ENCODE measurements around the gene NPRL2.

NPRL2 gene

DNA sequence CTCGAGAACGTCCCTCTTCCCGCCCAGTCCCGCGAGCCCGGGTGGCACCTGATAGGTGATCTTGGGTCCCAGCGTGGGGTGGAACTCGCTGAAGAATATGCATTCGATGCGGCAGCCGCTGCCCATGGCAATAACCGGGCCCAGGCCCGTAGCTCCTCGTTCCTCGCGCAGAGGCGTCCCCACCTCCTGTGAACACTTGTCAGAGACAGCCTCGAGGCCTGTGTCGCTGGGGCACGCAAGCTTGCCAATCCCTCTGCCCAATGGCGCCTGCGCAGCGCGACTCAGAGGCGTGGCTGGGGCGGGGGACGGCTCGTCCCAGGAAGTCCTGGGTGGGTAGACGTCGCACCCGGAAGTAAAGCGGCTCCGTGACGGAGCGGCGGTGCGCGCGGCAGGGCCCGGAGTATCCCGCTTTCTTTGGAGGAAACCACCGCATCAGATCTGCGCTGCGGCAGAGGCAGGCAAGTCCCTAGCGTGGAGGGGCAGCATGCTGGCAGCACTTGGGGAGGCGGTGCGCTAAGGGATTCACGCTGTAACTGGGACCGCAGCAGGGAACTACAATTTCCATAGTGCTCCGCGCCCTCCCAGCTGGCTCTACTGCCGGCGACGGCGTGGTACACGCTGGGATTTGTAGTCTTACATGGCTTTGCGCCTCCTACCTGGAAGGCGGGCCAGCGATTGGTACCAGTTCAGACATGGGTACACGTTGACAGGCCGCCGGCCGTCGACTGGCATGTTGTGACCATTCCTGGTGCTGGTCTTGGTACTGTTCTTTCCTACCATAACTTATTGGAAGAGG lies at the start of gene NPRL2, which contains the start of gene CYB561D2:
TSS of gene NPRL2 (minus strand) at position 249 of the 796 bp plus-strand sequence. CDS start at position 126, 123 bp downstream.
TSS of gene CYB561D2 (plus strand) at position 336 of the 796 bp plus-strand sequence. CDS start 572 bp downstream, outside the sequence.
- peak; percentile 100 for DNase-seq

DNA sequence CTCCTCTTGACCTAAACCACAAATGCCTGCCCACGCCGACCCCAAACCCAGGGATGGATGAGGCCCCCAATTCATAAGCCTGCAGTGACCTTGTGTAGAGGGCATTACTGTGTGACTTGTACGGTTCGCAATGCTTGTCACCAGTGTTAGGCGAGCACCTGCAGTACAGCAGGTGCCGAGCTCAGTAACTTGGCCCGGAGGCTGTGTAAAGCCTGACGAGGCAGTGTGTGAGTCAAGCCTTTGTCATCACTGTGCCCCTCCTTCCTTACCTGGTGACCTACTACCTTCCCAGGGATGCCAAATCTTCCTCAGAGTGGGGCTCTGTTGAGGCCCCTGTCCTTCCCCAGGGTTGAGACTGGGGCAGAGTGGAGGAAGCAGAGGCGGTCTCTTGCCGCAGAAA lies 45.9 kb upstream of the NPRL2 start:
- no peak for DNase-seq

DNA sequence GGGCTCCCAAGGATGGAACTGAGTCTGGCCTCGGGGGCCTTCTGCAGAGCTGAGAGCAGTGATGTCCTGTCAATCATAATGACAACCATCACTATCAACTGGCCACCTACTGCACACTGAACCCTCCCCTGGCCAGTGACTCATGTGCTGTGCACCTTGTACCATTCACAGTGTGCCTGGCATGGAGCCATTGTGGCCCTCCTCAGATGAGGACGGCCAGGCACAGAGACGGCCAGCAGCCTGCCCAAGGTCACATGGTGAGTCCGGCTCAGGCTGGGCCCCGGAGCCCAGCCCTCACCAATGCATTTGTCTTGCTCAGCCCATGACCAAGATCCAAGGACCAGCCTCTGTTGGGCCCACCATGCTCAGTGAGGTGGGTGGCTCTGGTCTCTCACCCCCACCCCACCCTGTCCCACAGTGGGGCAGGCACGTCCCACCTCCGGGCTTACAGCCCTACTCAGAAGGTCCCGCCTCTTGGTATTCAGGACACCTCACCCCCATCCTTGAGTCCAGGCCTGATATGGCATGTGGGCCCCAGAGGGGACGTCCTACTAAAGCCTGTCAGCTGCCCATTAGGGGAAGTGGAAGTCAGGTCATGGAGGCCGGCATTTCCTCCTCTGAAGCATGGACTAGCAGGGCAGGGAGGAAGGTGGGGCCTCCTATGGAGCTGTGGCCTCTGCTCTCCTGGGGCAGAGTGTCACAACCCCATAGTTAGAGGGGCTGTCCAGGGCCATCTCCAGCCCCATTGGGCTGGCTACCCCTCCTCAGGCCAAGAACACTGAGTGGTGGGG lies 44.7 kb upstream of the NPRL2 start:
- no peak for DNase-seq

DNA sequence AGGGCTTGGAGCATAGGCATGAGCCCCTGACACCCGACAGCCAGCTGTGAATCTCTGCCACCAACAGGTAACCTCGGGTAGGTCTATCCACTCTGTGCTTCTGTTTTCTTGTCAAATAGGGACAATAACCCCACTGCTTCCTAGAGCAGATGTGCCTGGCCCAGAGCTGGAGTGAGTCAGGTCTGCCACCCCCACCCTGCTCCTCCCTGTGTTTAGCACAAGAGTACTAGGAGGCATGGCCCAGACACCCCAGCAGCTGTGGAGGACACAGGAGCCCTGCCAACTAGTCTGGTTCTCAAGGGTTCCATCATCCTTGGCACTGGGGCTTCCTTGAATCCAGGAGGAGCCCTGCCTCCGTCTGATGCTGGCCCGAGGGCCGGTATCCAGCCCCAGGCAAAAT lies 42.5 kb upstream of the NPRL2 start:
- DNase-seq = no peak

DNA sequence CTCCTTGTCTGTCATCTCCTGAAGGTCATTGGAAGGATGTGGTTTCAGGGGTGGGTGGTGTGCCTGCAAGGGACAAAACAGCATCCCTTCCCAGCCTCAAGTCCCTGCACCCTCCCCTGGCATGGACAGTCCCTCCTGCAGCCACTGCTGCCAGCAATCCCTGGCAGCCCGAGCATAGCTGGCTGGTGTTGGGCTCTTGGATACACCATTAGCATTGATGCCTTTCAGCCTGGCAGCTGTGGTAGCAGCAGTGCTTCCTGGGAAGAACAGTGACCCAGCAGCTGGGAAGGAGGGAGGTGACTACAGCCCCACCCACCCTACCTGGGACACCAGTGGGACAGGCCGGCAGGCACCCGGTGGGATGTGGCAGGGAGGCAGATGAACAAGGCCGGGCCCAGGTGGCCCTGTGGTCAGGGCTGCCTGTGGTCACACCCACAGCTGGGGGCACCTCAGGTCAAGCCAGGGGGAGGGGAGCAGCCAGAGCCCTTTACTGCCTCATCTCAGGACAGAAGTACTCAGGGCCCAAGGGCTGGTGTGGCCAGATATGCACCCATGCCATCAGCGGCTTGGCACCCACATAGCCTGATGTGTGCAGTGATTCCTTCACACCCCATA lies 41.6 kb upstream of the NPRL2 start:
- DNase-seq = no peak

GRCh38 chr3:50390508-50391224 lies 40.1 kb upstream of the NPRL2 start:
- no peak for DNase-seq

DNA sequence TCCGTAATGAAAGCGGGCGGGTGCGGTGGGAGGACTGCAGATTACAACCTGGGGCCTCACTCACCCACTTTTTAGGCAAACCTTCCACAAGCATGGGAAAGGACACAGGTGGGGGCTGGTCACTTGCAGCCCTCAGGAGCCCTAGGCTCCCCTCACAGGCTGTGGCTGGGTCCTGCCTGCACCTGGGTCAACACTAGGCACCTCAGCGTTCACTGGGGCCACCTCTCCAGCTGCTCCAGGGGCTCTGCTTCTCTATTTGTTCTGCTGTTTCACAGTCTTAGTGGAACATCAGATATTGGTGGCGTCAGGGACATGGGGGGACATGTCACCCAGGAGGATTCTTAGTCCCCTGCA lies 38.8 kb upstream of the NPRL2 start:
- DNase-seq = no peak

GRCh38 chr3:50388720-50389413 lies 38.3 kb upstream of the NPRL2 start:
- no peak for DNase-seq

- no peak for DNase-seq
These were observed 37.6 kb upstream of the NPRL2 start for GRCh38 chr3:50388016-50388719.

DNA sequence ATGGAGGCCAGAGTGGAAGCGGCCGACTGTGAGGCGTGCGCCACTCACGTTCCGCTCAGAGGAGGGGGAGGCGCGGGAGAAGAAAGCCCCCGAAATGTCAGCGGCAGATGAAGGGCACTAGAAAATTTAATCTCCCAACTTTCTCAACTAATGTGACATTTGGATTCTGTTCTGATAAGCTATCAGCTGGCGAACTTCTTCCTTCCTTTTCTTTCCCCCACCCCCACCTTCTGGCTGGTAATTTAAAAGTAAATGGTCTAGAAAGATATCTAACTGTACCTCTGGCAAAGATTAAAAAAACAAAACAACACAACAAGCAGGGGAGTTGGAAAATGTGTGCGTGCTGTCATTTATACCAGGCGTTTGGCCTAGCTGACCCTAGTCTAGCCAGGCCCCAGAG lies 35.2 kb upstream of the NPRL2 start:
- no peak for DNase-seq

DNA sequence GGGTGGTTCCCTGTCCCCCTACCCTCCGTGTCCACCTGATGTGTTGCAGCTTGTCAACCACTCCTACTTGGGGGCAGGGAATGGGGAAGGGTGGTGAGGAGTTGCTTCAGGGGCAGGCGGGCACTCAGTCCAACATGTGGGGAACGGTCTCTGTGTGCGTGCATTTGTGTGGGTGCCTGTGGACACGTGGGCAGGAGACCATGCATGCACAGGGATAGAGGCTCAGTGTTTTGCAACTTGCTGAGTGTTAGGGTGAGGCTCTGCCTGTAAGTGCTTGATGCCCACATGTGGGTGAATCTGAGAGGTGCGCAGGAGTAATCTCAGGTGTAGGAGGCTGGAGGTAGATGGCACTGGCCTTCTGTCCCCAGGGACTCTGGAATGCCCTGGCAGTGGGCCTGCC lies 33.2 kb upstream of the NPRL2 start:
- DNase-seq = no peak

GRCh38 chr3:50382722-50383121 lies 32.1 kb upstream of the NPRL2 start:
- no peak for DNase-seq

DNA sequence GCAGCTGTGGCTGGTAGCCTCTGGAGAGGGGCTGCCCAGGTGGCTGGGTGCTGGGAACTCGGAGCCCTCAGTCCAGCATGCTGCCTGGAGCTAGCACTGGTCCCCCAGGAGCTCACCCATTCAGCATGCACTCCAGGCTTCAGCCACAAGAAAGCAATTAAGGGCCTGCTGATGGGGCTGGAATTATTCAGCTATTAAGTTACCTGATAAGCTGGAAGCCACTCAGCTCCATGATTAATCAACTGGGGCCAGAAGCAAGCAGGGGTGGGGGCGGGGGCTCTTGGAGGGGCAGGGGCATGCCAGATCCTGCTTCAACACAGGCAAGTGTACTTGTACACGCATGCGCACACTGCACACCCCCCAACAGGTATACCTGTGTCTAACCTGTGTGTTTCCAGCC lies 30.8 kb upstream of the NPRL2 start:
- DNase-seq = no peak

DNA sequence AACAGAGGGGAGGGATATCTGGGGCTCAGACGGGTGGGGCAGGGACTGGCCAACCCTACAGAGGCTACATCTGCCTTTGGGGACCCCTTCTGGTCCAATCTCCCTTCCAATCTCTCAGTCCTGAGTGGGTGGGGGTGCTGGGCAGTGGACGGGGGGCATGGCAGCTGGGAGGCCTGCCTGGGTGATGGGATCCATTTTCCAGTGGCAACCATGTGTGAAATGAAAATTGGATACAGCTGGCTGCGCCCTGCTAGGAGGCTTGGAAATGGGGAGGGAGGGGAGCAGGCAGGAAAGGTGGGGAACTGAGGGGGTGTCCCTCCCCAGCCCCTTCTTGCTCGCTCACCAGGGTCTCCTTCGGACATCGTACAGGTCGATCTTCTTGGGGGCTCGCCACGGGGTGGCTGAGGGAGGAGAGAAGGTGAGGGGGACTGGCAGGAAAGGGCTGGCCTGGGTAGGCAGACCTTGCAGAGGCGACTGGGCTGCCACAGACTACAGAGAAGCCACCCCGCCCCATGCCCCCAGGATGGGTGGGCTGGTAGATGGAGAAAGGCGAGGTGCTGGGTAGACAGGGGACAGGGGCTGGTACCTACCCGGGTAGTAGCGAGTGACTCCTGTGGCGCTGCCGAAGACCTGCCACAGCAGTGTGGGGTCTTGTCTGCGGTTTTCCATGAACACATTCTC lies 30.0 kb upstream of the NPRL2 start:
- no peak for DNase-seq

DNA sequence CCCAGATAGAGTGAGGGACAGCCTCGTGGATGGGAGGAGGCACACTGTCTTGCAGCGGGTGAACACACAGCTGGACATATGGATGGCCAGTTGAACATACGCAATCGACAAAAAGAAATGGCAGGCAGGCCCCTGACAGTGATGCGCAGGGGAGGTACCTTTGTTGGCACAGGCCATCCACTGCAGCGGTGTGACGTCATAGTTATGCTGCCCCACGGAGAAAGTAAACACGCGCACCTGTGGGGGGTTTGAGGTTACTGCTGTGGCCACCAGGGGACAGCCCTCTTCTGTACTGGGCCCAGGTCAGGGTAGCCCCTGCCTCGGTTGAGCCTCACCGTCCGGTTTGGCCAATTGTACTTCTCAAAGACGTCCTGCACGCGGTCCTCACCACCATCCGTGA lies 28.2 kb upstream of the NPRL2 start:
- no peak for DNase-seq

- no peak for DNase-seq
These were observed 27.4 kb upstream of the NPRL2 start for GRCh38 chr3:50378024-50378423.

- no peak for DNase-seq
These were observed 24.8 kb upstream of the NPRL2 start for GRCh38 chr3:50375258-50375931.

- no peak for DNase-seq
These were observed 24.0 kb upstream of the NPRL2 start for GRCh38 chr3:50374363-50375257.

Data from activated effector memory CD4-positive, alpha-beta T cell treated with Interleukin-2 at 50 U/mL for 16 hours (primary cell).